Measurements from ENCODE around the gene MTRF1. TPM values are rescaled to one million over a fixed set of nuclear protein-coding genes. Genes with fewer than 3 reads are reported as not detected.
"Not testable (repeated sequence)": the region's sequence is repeated elsewhere in the genome, so short reads cannot be mapped to it uniquely, and the experiment has no call there.

Gene MTRF1
- total RNA-seq, 1 experiment from 2014 or later: 18.0 TPM

GRCh38 chr13:41222259-41222852, 41.0 kb downstream of the MTRF1 start:
- peak; percentile 49 for DNase-seq (ENCODE audit: low spot score)

- DNase-seq (ENCODE audit: low spot score): no peak
Measured at GRCh38 chr13:41220401-41220800, 43.0 kb downstream of the MTRF1 start.

- peak; percentile 10 for DNase-seq (ENCODE audit: low spot score)
Measured at GRCh38 chr13:41216160-41216559, 47.2 kb downstream of the MTRF1 start.

DNA sequence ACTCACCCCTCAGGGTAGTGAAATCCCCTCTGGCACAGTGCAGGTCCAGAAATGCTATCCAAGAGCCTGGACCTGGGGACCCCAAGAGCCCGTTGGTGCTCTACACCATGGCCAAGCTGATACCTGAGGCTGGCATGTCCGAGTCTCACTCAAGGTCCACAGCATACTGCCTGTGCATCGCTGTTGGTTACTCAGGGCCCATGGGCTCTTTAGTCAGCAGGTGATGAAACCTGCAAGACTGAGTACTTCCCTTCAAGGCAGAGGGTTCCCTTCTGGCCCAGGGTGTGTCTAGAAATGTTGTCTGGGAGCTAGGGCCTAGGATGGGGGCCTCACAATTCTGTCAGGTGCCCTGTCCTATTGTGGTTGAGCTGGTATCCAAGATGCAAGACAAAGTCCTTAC, 49.5 kb downstream of the MTRF1 start:
- no peak for DNase-seq (ENCODE audit: low spot score)

DNA sequence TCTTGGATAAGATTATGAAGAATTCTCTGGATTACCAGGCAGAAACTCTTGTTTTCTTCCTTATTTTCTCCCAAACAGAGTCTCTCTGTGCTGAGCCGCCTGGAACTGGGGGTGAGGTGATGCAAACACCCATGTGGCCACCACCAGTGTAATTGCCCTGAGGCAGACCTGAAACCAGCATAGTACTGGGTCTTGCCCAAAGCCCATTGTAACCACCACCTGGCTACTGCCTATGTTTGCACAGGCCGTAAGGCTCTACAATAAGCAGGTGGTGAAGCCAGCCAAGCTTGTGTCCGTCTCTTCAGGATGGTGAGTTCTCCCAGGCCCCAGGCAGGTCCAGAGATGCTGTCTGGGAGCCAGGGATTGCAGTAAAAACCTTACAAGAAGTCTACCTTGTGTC, 50.1 kb downstream of the MTRF1 start:
- DNase-seq (ENCODE audit: low spot score): no peak

- no peak for DNase-seq (ENCODE audit: low spot score)
Measured at GRCh38 chr13:41212881-41213280, 50.5 kb downstream of the MTRF1 start.

GRCh38 chr13:41211062-41211461, 52.3 kb downstream of the MTRF1 start:
- DNase-seq (ENCODE audit: low spot score): no peak

- no peak for DNase-seq (ENCODE audit: low spot score)
Measured at GRCh38 chr13:41206467-41206866, 56.9 kb downstream of the MTRF1 start.

DNA sequence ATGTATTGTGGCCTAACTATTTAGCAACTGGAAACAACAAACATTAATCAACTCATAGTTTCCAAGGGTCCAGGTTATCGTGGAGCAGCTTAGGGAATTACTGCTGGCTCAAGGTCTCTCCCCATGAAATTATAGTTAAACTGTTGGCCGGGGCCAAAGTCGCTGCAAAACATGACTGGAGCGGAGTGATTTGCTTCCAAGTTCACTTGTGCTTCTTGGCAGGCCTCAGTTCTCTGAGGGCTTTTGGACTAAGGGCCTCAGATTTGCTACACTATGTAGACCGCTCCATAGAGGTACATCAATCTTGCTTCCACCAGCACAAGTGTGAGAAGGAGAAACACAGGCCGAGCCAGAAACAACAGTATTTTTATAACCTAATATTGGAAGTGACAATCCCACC, 59.6 kb downstream of the MTRF1 start:
- DNase-seq (ENCODE audit: low spot score): no peak

DNA sequence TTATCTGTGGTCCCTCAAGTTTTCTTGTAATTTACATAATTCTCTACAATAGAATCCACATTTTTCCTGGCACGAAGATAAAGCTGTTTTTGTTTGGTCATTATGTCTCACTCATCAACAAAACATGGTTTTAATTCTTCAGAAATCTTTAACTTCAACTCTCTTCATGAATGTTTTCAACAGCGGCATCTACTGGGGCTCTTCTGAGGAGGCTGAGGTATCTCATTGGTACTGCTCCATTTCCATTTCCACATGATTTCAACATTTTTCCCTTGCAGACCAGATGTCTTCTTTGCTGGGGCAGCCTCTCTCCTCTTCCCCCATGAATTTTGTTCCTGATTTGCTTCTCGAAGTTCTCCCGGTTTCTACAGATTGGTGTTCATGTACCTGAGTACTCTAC, 63.2 kb downstream of the MTRF1 start:
- DNase-seq (ENCODE audit: low spot score): no peak

GRCh38 chr13:41199526-41199925, 63.9 kb downstream of the MTRF1 start:
- no peak for DNase-seq (ENCODE audit: low spot score)

DNA sequence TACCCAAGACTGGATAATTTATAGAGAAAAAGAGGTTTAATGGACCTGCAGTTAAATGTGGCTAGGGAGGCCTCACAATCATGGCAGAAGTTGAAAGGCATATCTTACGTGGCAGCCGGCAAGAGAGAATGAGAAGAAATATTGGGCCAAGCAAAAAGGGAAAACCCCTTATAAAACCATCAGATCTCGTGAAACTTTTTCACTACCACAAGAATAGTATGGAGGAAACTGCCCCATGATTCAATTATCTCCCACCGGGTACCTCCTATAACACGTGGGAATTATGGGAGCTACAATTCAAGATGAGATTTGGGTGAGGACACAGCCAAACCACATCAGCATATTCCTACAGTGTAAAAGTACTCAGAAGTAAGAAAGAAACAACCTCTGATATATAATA, 64.3 kb downstream of the MTRF1 start:
- DNase-seq (ENCODE audit: low spot score): no peak

- no peak for DNase-seq (ENCODE audit: low spot score)
Measured at GRCh38 chr13:41196620-41197019, 66.8 kb downstream of the MTRF1 start.

DNA sequence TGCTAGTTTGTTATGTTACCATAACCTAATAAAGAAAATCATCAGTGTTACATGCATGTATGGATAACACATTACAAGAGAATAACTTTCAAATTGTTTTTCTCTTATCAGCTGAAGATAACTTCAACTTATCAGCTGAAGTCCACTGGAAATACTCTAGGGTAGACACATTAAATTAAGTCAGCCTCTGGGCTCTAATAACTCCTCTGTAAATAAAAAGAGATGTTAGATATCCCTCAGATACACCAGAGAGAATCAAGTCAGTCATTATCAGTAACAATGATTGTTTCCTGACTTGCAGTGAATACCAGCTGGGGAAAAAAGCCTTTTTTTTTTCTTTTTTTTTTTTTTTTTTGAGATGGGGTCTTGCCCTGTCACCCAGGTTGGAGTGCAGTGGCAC, 67.4 kb downstream of the MTRF1 start:
- DNase-seq (ENCODE audit: low spot score): no peak

DNA sequence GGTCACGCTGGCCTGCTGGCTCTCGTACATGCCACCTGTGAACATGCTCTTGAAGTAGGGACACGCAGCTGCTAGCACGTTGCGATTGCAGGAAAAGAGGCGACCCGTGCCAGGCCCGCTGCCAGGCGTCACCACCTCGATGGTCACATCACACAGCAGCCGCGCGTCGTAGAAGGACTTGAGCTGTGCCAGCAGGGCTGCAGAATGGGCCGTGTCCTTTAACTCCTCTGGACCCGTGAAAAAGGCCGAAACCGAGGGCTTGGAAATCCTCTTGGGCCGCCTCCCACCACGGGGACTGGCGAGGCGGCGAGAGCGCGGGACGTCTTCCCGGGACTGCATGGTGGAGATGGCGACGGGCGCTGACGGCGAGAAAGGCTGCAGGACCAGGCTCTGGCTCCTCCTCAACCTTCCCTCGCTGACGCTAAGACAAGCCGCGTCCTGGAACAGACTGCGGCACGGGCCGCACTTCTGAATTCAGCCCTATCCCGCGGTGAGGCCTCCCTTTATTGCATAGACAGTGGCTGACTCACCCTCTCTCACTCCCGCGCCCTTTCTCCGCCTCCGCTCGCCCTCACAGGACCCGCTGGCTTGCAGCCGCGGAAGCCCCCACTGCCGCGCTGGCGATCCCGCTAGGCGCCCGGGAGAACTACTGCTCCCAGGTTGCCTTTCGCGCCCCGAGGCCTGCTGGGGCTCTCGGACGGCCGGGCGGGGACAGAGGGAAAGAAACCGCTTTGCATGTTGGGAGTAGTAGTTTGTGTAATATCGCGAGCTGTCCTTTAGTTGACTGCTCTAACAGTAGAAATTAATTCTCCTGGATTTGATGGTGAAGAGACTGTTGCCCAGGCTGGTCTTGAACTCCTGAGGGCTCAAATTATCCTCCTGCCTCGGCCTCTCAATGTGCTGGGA, 69.2 kb downstream of the MTRF1 start, which contains the start of gene KBTBD7:
Gene KBTBD7 (minus strand): TSS at position 651 of the 906 bp plus-strand sequence. CDS start 312 bp downstream, at position 339.
- DNase-seq (ENCODE audit: low spot score): peak; percentile 87

DNA sequence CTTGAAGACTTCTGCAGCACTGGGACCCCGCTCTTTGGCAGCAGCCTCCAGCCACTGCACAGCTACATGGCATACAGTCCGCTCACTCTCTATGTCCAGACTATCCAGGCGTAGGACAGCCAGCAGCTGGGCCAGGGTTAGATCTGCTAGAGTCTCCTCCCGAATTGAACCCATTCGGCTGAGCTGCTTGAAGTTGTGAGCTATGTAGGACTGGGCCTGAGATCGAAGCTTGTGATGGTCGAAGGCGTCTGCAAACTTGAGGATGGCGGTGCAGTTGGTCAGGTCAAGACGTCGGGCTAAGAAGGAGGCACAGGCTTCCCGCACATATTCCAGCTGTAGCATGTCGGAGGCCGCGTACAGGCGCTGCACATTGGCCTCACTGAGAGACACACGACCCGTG, 69.9 kb downstream of the MTRF1 start:
- no peak for DNase-seq (ENCODE audit: low spot score)

GRCh38 chr13:41188584-41188983, 74.8 kb downstream of the MTRF1 start:
- DNase-seq (ENCODE audit: low spot score): peak; percentile 2

GRCh38 chr13:41186481-41186880, 76.9 kb downstream of the MTRF1 start:
- DNase-seq (ENCODE audit: low spot score): no peak

DNA sequence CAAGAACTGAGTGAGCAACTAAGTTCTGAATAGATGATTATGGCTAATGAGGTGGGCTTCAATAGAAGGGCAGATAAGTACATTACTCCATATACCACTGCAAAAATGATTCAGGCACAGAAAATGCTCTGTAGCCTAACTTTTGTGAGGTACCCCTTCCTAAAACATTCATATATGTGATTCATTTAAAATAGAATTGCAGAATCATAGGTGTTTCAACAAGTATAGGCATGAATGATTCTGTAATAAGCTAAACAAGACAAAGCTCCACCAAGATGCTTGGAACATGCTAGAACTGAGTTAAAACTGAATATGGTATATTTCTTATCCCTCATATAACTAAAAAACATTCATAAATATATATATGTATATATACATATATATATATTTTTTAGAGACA, 81.1 kb downstream of the MTRF1 start:
- DNase-seq (ENCODE audit: low spot score): no peak

DNA sequence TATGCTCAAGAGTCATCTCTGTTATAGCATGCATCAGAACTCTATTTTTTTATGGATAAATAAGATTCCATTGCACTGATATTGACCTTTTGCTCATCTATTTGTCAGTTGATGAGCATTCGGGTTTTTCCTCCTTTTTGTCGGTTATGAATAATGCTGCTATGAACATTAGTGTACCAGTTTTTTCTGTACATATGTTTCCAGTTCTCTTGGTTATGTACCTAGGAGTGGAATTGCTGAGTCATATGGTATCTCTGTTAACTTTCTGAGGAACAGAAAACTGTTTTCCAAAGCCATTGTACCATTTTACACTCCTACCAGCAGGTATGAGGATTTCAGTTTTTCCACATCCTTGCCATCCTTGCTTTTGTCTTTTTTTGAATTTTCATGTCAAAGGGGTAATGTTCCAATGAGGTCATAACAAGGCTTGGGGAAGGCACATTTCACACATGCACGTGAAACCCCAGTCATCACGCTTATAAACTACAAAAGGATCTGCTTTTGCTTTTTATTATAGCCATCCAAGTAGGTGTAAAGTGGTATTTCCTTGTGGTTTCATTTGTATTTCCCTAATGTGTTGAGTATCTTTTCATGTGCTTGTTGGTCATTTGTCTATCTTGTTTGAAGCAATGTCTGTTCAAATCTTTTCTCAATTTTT, 83.7 kb downstream of the MTRF1 start:
- DNase-seq (ENCODE audit: low spot score): no peak

GRCh38 chr13:41178040-41178439, 85.3 kb downstream of the MTRF1 start:
- DNase-seq (ENCODE audit: low spot score): no peak

DNA sequence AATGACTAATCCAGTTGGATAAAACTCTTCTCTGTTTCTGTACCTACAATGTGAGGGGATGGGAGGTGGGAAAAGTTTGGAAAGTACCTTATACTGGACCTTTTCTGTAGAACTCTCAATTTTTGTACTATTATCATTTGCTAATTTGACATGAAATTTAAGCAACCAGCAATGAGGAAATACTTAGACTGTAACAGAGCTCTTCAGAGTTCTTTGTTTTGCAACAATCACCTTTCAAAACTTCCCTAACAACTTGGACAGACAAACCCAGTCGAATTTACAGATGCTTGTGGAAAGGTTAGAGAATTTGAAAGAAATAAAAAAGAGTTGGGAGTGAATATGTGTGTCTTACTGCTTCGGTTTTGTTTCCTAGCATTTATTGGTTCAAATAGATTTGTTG, 85.8 kb downstream of the MTRF1 start:
- DNase-seq (ENCODE audit: low spot score): no peak

DNA sequence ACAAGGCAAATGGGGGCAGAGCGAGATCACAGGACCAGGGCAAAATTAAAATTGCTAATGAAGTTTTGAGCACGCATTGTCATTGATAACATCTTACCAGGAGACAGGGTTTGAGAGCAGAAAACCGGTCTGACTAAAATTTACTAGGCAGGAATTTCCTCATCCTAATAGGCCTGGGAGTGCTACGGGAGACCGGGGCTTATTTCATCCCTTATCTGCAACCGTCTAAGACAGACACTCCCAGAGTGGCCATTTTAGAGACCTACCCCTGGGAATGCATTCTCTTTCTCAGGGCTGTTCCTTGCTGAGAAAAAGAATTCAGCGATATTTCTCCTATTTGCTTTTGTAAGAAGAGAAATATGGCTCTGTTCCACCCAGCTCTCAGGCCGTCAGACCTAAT, 87.8 kb downstream of the MTRF1 start:
- DNase-seq (ENCODE audit: low spot score): not testable (repeated sequence)
